ENCODE measurements around the gene RSPH3. TPM values are rescaled to one million over a fixed set of nuclear protein-coding genes. Genes with fewer than 3 reads are reported as not detected.

The RSPH3 gene
- total and polyA plus RNA-seq, 4 donors: 1.7 to 4.6 (median 3.3) TPM

DNA sequence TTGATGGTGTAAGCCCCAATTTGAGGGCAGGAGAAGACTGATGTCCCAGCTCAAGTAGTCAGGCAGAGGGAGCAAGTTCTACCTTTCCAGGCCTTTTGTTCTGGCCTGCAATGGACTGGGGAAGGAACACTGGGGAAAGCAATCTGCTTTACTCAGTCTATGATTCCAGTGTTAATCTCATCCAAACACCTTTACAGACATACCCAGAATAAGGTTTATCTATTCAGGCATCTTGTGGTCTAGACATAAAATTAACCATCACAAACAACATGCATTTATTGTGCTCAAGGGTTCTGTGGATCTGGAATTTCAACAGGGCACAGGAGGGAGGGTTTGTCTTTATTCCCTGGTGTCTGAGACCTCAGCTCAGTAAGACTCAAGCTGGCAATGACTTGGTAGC lies 14.4 kb upstream of the RSPH3 start:
- H3K4me1 ChIP-seq (ENCODE audit: control insufficient read depth in 4 of 4, insufficient read depth in 4 of 4, low read length in 3 of 4): no peaks in the 10 kb centered on the region
- no peaks in the 10 kb centered on the region for H3K36me3 ChIP-seq (ENCODE audit: control insufficient read depth in 4 of 4, insufficient read depth in 3 of 4, low read depth in 1 of 4, low read length in 3 of 4)
- no peaks in the 10 kb centered on the region for H3K9me3 ChIP-seq (ENCODE audit: control insufficient read depth in 4 of 4, low read length in 3 of 4)
- TF ChIP-seq GABPA (IDR thresholded peaks at IDR 0.05 in 1 of 2, conservative IDR thresholded peaks at IDR 0.05 in 1 of 2) (no peak), FOXA1 (IDR thresholded peaks at IDR 0.05) (no peak), RAD21 (IDR thresholded peaks at IDR 0.05) (no peak), TAF1 (conservative IDR thresholded peaks at IDR 0.05) (no peak), NR2F2 (IDR thresholded peaks at IDR 0.05) (no peak), YY1 (IDR thresholded peaks at IDR 0.05) (no peak)
- TF ChIP-seq, protein P1, sequence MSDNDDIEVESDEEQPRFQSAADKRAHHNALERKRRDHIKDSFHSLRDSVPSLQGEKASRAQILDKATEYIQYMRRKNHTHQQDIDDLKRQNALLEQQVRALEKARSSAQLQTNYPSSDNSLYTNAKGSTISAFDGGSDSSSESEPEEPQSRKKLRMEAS (IDR thresholded peaks at IDR 0.05): no peak
- no peak for DNase-seq (ENCODE audit: low spot score)
- no peak overlapping the region for H3K4me3 ChIP-seq (ENCODE audit: low read depth in 1 of 3, low read length in 3 of 3)
- H3K9ac ChIP-seq (ENCODE audit: low read depth in 1 of 2, low read length in 2 of 2): no peak overlapping the region
- H3K27ac ChIP-seq (ENCODE audit: low read depth in 1 of 2, low read length in 2 of 2): no peak overlapping the region
- H3K27me3 ChIP-seq (ENCODE audit: control insufficient read depth in 4 of 4, insufficient read depth in 4 of 4, low read length in 3 of 4): no peaks in the 10 kb centered on the region

GRCh38 chr6:159013229-159013628 lies 13.2 kb upstream of the RSPH3 start:
- Histone ChIP-seq H3K27me3 (ENCODE audit: control insufficient read depth in 4 of 4, insufficient read depth in 4 of 4, low read length in 3 of 4) (no peaks in the 10 kb centered on the region), H3K27ac (ENCODE audit: low read depth in 1 of 2, low read length in 2 of 2) (no peak overlapping the region), H3K9ac (ENCODE audit: low read depth in 1 of 2, low read length in 2 of 2) (no peak overlapping the region), H3K4me3 (ENCODE audit: low read depth in 1 of 3, low read length in 3 of 3) (no peak overlapping the region), H3K36me3 (ENCODE audit: control insufficient read depth in 4 of 4, insufficient read depth in 3 of 4, low read depth in 1 of 4, low read length in 3 of 4) (no peaks in the 10 kb centered on the region), H3K4me1 (ENCODE audit: control insufficient read depth in 4 of 4, insufficient read depth in 4 of 4, low read length in 3 of 4) (peaks cover 0 to 4% (median 0%) of the 10 kb centered on the region in 4 donors), H3K9me3 (ENCODE audit: control insufficient read depth in 4 of 4, low read length in 3 of 4) (no peaks in the 10 kb centered on the region)
- TF ChIP-seq TAF1 (conservative IDR thresholded peaks at IDR 0.05) (no peak), CTCF (IDR thresholded peaks at IDR 0.05; ENCODE audit: low read depth, low read length, missing input control) (no peak), RAD21 (IDR thresholded peaks at IDR 0.05) (no peak), ATF3 (IDR thresholded peaks at IDR 0.05) (no peak), YY1 (IDR thresholded peaks at IDR 0.05) (no peak), RXRA (IDR thresholded peaks at IDR 0.05) (no peak), GABPA (IDR thresholded peaks at IDR 0.05 in 1 of 2, conservative IDR thresholded peaks at IDR 0.05 in 1 of 2) (no peak), HNF4A (conservative IDR thresholded peaks at IDR 0.05) (no peak), EGR1 (IDR thresholded peaks at IDR 0.05; ENCODE audit: low read depth in 2 of 2) (no peak), JUND (IDR thresholded peaks at IDR 0.05) (no peak), FOXA2 (IDR thresholded peaks at IDR 0.05) (no peak), NR2F2 (IDR thresholded peaks at IDR 0.05) (no peak), FOXA1 (IDR thresholded peaks at IDR 0.05) (no peak), SP1 (IDR thresholded peaks at IDR 0.05) (no peak)
- TF ChIP-seq, protein P1 (IDR thresholded peaks at IDR 0.05): no peak
- TF ChIP-seq, protein P2, sequence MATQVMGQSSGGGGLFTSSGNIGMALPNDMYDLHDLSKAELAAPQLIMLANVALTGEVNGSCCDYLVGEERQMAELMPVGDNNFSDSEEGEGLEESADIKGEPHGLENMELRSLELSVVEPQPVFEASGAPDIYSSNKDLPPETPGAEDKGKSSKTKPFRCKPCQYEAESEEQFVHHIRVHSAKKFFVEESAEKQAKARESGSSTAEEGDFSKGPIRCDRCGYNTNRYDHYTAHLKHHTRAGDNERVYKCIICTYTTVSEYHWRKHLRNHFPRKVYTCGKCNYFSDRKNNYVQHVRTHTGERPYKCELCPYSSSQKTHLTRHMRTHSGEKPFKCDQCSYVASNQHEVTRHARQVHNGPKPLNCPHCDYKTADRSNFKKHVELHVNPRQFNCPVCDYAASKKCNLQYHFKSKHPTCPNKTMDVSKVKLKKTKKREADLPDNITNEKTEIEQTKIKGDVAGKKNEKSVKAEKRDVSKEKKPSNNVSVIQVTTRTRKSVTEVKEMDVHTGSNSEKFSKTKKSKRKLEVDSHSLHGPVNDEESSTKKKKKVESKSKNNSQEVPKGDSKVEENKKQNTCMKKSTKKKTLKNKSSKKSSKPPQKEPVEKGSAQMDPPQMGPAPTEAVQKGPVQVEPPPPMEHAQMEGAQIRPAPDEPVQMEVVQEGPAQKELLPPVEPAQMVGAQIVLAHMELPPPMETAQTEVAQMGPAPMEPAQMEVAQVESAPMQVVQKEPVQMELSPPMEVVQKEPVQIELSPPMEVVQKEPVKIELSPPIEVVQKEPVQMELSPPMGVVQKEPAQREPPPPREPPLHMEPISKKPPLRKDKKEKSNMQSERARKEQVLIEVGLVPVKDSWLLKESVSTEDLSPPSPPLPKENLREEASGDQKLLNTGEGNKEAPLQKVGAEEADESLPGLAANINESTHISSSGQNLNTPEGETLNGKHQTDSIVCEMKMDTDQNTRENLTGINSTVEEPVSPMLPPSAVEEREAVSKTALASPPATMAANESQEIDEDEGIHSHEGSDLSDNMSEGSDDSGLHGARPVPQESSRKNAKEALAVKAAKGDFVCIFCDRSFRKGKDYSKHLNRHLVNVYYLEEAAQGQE (IDR thresholded peaks at IDR 0.05): no peak
- TF ChIP-seq, protein P3, sequence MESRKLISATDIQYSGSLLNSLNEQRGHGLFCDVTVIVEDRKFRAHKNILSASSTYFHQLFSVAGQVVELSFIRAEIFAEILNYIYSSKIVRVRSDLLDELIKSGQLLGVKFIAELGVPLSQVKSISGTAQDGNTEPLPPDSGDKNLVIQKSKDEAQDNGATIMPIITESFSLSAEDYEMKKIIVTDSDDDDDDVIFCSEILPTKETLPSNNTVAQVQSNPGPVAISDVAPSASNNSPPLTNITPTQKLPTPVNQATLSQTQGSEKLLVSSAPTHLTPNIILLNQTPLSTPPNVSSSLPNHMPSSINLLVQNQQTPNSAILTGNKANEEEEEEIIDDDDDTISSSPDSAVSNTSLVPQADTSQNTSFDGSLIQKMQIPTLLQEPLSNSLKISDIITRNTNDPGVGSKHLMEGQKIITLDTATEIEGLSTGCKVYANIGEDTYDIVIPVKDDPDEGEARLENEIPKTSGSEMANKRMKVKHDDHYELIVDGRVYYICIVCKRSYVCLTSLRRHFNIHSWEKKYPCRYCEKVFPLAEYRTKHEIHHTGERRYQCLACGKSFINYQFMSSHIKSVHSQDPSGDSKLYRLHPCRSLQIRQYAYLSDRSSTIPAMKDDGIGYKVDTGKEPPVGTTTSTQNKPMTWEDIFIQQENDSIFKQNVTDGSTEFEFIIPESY (IDR thresholded peaks at IDR 0.05): no peak
- no peak for DNase-seq (ENCODE audit: low spot score)
- 90% methylated on average over 5 of the region's 5 CpGs for WGBS

Measured in liver (tissue), 9 donors.